ENCODE results near the gene RAI1. TPM values are rescaled to one million over a fixed set of nuclear protein-coding genes. Genes with fewer than 3 reads are reported as not detected.

RAI1 gene
- total and polyA plus RNA-seq, 2 of the 13 experiments (the other 11 are each of a cell fraction or from before 2014, with no cell fraction given): 3.4 to 5.2 TPM

GRCh38 chr17:17812211-17813054, 131.2 kb downstream of the RAI1 start (continued):
- TF ChIP-seq REST (IDR thresholded peaks at IDR 0.05; ENCODE audit: borderline replicate concordance in 1 of 2, low read depth in 1 of 2, low read length in 2 of 2) (no peak), GRHL1 (CRISPR knock-in tag; conservative IDR thresholded peaks at IDR 0.05) (no peak), ZFP1 (CRISPR knock-in tag; IDR thresholded peaks at IDR 0.05) (no peak), HHEX (CRISPR knock-in tag; IDR thresholded peaks at IDR 0.05) (no peak), ZNF720 (CRISPR knock-in tag; IDR thresholded peaks at IDR 0.05) (no peak), ARNT2 (CRISPR knock-in tag; IDR thresholded peaks at IDR 0.05; ENCODE audit: low read depth) (0 out of 2 replicates have a peak, but pooled peaks have one; percentile 43), FOXJ3 (CRISPR knock-in tag; IDR thresholded peaks at IDR 0.05; ENCODE audit: borderline replicate concordance) (0 out of 2 replicates have a peak, but pooled peaks have one; percentile 24), MAFF (IDR thresholded peaks at IDR 0.05; ENCODE audit: low read depth, low read length) (no peak), PTBP1 (IDR thresholded peaks at IDR 0.05; ENCODE audit: low read depth, low read length, poor library complexity, severe bottlenecking) (peak; percentile 64), ZNF891 (CRISPR knock-in tag; IDR thresholded peaks at IDR 0.05) (0 out of 2 replicates have a peak, but pooled peaks have one; percentile 52), SNRNP70 (IDR thresholded peaks at IDR 0.05; ENCODE audit: low read depth, low read length) (no peak), ZNF260 (CRISPR knock-in tag; IDR thresholded peaks at IDR 0.05; ENCODE audit: borderline replicate concordance, low read depth) (no peak), PHB2 (IDR thresholded peaks at IDR 0.05; ENCODE audit: partially characterized antibody) (no peak), NONO (IDR thresholded peaks at IDR 0.05) (no peak), NONO (CRISPR knock-in tag; conservative IDR thresholded peaks at IDR 0.05) (peak; percentile 79), TFE3 (CRISPR knock-in tag; IDR thresholded peaks at IDR 0.05) (no peak), FOXO1 (CRISPR knock-in tag; IDR thresholded peaks at IDR 0.05) (no peak), ZNF446 (CRISPR knock-in tag; IDR thresholded peaks at IDR 0.05) (no peak), ZNF691 (CRISPR knock-in tag; IDR thresholded peaks at IDR 0.05; ENCODE audit: borderline replicate concordance, low read depth) (no peak; the same call in 1 of the 2 replicates), FOXP1 (IDR thresholded peaks at IDR 0.05) (no peak), FOXP1 (CRISPR knock-in tag; IDR thresholded peaks at IDR 0.05) (no peak), ONECUT2 (CRISPR knock-in tag; IDR thresholded peaks at IDR 0.05) (no peak)

All from HepG2 (cell line).